GM21423 (cell line): ENCODE measurements around the gene ALPK3.
"Not testable (repeated sequence)": the region's sequence is repeated elsewhere in the genome, so short reads cannot be mapped to it uniquely, and the experiment has no call there.

Experiments
- ATAC-seq: cut with Tn5 transposase; IDR thresholded peaks from one replicate; pipeline ENCODE4 v1.9.1; 2021; ENCODE audit warnings: mild to moderate bottlenecking, moderate library complexity; ENCODE audit not compliant: unreplicated experiment

Gene ALPK3

GRCh38 chr15:84868037-84868880 lies 51.1 kb downstream of the ALPK3 start:
- ATAC-seq, result no peak

DNA sequence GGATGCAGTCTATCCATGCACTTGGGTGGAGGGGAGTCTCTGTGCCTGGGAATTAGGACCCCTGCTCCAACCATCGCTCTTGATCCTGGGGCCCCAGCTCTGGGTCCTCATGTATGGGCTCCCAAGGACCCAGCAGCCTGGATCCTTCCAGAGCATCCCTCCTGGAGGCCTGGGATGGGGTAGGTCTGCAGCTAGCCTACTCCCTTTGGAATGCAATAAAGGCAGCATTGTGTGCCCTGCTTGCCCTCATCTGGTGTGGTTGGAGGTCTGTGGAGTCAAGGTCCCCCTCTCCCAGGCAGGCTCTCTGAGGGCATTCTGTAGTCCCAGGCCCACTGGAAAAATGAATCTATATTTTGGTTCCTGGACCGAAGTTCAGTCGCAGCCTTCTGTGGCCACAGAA lies 52.4 kb downstream of the ALPK3 start:
- no peak for ATAC-seq

GRCh38 chr15:84871428-84871985 lies 54.4 kb downstream of the ALPK3 start:
- ATAC-seq, result no peak

DNA sequence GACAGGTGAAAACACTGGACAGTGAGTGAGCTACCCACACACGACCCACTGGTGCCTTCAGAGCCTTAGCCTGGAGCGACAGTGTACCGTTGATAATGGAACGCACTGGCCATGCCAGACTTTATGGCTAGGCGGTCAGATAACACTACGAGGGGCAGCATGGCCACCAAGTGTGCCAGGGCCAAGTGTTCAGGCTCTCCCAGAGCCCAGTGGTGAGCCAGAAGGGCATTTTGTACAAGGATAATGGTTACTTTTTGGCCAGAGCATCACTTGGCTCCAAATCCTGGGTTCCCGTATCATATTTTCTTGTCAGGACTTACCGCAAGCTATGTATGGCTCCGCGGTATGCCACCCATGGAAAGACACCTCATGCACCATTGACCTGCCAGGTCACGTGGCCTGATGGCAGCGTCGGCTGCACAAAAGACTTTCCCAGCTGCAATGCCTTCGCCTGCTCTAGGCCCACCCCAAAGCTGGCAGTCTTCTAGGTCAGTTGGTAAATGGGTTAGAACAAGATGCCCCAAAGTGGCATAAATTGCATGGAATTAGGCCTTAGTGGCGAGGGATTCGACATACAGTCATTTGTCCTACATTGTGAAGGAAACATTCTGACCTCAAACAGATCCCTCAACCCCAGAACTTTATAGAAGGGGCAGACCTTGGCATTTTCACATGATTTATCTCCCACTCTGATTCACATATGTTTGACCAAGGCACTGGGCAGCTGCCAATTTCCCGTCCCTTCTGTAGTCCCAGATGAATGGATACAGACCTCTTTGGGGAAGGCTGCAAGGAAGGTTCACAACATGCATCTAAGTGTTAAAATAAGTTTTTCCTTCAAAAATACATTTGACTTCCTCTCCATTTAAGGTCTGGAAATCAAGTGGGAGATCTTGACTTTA lies 55.1 kb downstream of the ALPK3 start:
- no peak for ATAC-seq

DNA sequence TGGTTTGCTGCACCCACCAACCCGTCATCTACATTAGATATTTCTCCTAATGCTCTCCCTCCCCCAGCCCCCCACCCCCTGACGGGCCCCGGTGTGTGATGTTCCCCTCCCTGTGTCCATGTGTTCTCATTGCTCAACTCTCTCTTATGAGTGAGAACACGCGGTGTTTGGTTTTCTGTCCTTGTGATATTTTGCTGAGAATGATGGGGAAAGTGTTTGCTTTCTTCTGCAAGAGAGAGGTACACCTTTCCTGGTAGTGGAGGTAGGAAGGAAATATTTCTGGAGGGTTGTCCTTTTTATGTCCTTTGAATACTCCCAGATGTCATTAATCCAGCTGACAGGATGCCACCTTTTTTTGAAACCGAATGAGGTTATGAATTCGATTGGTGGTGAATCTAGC lies 56.8 kb downstream of the ALPK3 start:
- ATAC-seq, result no peak

DNA sequence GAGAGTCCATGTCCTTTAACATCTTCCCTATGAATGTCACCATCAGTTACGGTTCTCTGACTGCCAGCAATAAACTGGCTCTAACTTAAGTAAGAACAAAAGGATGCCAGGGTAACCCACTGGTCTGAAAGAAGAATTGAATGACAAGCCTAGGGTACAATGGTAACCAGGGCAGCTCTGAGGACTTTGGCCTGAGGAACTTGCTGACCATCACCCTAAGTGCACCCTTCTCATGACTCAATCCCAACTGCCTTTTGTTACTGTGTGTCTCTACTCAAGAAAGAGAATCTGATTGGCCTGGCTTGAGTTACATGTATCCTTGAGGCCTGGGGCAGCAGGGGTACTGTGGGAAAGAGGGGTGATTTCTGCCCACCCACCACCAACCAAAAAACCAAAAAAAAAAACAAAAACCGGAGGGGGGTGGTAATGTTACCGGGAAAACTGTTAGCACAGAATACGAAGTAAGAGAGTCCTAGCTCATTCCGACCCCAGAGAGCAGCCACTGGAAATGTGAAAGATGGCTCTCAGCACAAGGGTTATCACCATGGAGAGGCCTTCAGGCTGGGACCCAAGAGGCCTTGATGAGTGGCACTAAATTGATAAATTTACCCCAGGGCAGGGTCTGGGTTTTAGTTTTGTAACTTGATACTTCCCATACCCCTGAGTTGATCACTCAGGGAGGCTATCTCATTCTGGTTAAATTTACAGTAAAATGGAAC lies 58.0 kb downstream of the ALPK3 start:
- ATAC-seq, result no peak

- no peak for ATAC-seq
Measured at GRCh38 chr15:84876269-84876668, 59.1 kb downstream of the ALPK3 start.

DNA sequence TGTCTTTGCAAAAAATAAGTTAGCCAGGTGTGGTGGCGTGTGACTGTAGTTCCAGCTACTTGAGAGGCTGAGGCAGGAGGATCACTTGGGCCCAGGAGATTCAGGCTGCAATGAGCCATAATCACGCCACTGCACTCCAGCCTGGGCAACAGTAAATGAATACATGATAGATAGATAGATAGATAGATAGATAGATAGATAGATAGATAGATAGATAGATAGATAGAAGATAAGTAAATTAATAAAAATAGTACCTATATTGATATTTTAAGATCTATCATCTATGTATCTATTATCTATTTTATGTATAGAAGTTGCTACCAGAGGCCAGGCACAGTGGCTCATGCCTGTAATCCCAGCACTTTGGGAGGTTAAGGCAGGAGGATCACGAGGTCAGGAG lies 60.5 kb downstream of the ALPK3 start:
- not testable (repeated sequence) for ATAC-seq

- ATAC-seq, result no peak
Measured at GRCh38 chr15:84878504-84878903, 61.3 kb downstream of the ALPK3 start.

DNA sequence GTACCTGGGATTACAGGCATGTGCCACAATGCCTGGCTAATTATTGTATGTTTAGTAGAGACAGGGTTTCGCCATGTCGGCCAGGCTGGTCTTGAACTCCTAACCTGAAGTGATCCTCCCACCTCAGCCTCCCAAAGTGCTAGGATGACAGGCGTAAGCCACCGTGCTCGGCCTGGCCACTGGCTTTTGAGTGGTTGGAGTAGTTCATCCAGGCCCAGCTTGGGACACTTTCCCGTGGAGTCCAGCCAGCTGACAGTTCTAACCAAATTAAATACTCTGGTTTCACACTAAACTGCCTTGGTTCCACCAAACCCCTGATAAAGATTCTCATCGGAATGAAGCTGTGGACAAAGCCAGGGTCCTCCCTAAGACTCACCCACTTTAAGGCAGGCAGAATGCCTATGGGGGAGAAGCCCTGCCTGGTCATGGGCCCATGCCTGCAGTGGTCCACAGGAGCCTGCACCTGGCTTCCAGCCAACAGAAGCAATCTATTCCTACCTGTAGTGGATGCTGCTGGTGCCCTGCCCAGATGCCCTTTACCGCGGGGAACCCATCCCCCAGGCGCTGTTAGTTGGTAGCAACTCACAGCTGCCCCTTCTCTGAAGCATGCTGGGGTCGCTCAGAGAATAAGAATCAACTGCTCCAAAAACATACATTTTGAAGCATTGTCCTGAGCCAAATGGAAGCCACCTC lies 62.1 kb downstream of the ALPK3 start:
- ATAC-seq, result no peak

- ATAC-seq, result no peak
Measured at GRCh38 chr15:84880007-84880406, 62.9 kb downstream of the ALPK3 start.

DNA sequence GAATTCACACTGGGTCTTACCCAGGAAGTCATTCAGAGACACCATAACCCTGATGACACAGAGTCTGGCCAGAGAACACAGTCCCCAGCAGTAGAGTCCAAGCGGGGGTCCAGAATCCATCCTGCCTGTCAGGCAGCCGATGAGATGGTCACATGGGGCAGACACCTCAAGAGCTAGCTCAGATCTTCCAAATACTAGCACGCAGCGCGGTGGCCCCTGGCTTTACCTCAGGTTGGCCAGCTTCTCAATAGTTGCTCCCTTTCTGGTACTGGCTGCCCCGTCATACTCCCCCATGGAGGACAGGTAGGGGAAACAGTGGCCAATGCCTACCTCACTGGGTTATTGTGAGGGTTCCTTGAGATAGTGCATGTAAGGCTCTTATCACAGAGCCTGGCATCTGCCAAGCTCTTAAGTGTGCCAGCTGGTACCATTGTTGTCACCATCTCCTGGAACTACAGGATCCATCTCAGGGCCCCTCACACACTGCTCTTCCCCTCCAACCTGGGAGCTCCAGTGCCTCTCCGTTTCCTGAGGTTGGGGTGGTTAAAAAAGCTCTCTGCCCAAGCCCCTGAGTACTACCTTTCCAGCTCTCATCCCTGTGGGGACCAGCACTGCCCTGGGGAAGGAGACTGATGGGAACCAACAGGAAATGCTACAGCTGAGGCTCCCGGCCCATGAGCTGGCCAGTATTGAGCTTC lies 63.8 kb downstream of the ALPK3 start:
- ATAC-seq, result no peak

DNA sequence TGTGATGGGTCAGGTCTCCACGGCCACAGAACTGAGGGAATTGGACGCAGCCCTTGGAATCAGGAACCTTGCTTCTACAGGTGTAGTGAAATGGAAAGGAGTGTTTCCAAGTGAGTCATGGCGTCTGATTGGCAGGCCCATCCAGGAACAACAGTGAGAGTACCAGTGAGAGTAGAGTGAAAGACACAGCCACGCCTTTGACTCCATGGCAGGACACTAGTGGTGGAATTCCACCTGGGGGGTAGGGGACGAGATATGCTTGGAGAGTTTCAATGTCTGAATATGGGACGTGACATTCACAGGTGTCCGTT lies 64.3 kb downstream of the ALPK3 start:
- ATAC-seq, result no peak

- no peak for ATAC-seq
Measured at GRCh38 chr15:84883466-84883865, 66.3 kb downstream of the ALPK3 start.

DNA sequence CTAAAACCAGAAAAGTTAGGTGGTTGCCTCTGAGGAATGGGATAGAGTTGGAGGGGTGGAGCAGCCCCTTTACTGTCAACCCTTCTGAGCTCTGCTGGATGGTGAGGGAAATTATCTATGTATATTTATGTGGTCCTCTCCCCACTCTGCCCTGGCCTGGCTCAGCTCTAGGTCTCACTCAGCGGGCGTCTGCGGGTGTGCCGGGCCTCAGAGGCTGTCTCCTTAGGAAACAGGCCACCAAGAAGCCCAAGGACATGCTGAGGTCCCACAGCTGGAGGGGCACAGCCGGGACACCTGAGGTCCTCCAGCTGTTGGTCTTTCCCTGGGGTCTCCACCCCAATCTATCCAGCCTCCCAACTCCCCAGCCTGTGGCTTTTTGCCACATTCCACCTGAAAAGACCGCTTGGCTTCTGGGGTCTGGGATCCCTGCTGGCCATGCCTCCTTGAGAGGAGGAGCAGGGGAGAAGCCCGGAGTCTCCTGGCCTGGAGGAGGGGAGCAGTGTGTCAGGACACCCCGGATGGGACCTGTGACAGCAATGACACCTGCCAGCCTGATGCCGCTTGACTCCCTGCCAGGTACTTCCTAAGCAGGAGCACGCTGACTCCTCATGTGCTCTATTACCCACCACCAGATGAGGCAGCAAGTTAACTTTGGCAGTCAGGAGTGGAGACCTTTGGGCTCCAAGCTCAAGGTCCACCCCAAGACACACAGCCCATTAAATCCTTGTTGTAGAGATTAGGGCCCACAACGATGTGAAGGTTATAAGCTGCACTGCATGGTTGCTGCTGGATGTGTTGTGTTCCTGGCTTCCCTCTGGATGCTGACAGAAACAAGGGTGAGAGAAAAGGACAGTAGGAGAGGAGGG lies 67.0 kb downstream of the ALPK3 start, which contains the start of gene SLC28A1:
TSS of gene SLC28A1 (plus strand) at position 747 of the 866 bp plus-strand sequence. CDS start 3,099 bp downstream, outside the sequence.
- no peak for ATAC-seq

GRCh38 chr15:84885801-84886200 lies 68.6 kb downstream of the ALPK3 start:
- no peak for ATAC-seq

DNA sequence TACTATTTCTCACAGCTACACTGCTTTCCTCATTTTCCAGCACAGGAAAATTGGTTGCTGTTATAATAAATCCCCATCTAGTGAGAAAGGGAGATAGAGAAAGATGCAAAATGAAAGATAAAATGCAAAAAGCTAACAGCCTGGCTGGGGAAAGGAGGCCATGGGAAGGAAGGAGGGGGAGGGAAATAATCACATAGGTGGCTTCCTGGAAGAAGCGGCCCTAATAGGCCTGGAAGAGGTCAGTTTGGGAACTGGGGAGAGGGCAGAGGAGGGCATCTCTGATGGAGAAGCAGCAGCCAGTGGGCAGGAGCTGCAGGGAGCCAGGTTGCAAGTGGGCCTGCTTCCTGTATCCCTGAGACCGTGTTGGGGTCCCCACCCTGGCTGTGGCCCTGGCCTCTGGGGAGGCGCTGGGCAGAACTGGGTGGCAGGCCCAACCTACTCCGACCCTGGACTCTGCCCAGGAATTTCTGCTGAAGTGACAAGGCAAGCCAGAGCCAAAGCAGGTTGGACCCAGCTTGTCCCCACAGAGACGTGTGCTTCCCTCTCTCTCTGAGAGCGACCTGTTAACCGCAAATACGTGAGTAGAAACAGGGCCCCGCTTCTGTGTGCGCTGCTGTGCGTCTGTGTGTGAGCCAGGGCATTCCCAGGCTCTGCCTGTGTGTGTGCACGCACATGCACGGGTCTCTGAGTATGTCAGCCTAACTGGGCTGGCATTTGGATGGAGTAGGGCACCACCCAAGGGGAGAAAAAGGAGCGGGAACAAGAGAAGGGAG lies 69.2 kb downstream of the ALPK3 start:
- no peak for ATAC-seq

GRCh38 chr15:84886984-84887299 lies 69.8 kb downstream of the ALPK3 start:
- ATAC-seq, result no peak
